GM12878 (cell line): ENCODE results near the gene B3GALT6. TPM values are rescaled to one million over a fixed set of nuclear protein-coding genes. Genes with fewer than 3 reads are reported as not detected.

Experiments
- ATAC-seq: fragments of 200-7000 bp; cut with Tn5 transposase; 3 replicates; pipeline ENCODE4 v1.9.1; 2020; ENCODE audit warnings: mild to moderate bottlenecking, moderate library complexity
- BruUV-seq: library from RNA; stranded (reverse); fragments of 400-500 nt; replicated peaks from 2 replicates; lab custom pipeline; 2021; lab: Mats Ljungman, UMichigan
- CTCF ChIA-PET: fragments of 300-600 bp; sonication (Branson Sonifier 250); formaldehyde crosslinking; extraction: SDS; loops from one replicate; lab custom pipeline; 2021; ENCODE audit warnings: inconsistent platforms; lab: Yijun Ruan, JAX
- POLR2A ChIA-PET: fragments of 350-600 bp; formaldehyde crosslinking; extraction: SDS; loops from one replicate; lab custom pipeline; 2021; ENCODE audit warnings: inconsistent platforms; lab: Charles Lee
- RAD21 ChIA-PET: fragments of 300-600 bp; sonication (Branson Sonifier 250); formaldehyde crosslinking; loops from one replicate; lab custom pipeline; 2023; ENCODE audit warnings: antibody characterized with exemption; ENCODE audit not compliant: unreplicated experiment; lab: Charles Lee
- SMC1A ChIA-PET: fragments of 300-600 bp; sonication (Branson Sonifier 250); formaldehyde crosslinking; loops from one replicate; lab custom pipeline; 2023; ENCODE audit not compliant: unreplicated experiment, uncharacterized antibody; lab: Charles Lee
- DNase-seq: peaks from one replicate; pipeline ENCODE4 v3.0.0-alpha.2; 2011; ENCODE audit warnings: low read depth, low spot score
- FAIRE-seq: peaks from 3 replicates; lab custom pipeline; 2011; peaks lifted over from hg19 to GRCh38; lab: Jason Lieb, UNC
- H2AFZ ChIP-seq: 2 replicates; pipeline ENCODE4 v1.6.0; 2011; ENCODE audit warnings: low read depth, low read length, control low read depth; ENCODE audit not compliant: control insufficient read depth
- H3K27ac ChIP-seq: 2 replicates; pipeline ENCODE4 v1.5.1; 2011; ENCODE audit warnings: control low read depth; ENCODE audit not compliant: control insufficient read depth, insufficient read depth
- H3K27me3 ChIP-seq, 2 experiments: replicated peaks in 1 of 2; 2 replicates each; pipeline versions ENCODE4 v1.6.0 to v1.6.1; 2011; ENCODE audit warnings: low read length in 1 of 2; ENCODE audit not compliant: control insufficient read depth in 2 of 2, insufficient read depth in 2 of 2
- H3K36me3 ChIP-seq, 2 experiments: 2 replicates each; pipeline ENCODE4 v1.5.1; 2011; ENCODE audit warnings: low read length in 1 of 2; ENCODE audit not compliant: control insufficient read depth in 2 of 2, insufficient read depth in 2 of 2
- H3K4me1 ChIP-seq: 2 replicates; pipeline ENCODE4 v1.6.1; 2011; ENCODE audit warnings: mild to moderate bottlenecking, low read length, moderate library complexity, mixed read lengths; ENCODE audit not compliant: control insufficient read depth, insufficient read depth
- H3K4me2 ChIP-seq: 2 replicates; pipeline ENCODE4 v1.6.0; 2011; ENCODE audit warnings: control low read depth; ENCODE audit not compliant: control insufficient read depth, insufficient read depth
- H3K4me3 ChIP-seq: fragments of 200-600 bp; sonication (generic); 2 replicates; pipeline ENCODE4 v1.5.1; 2016
- H3K79me2 ChIP-seq: 2 replicates; pipeline ENCODE4 v1.6.0; 2011; ENCODE audit warnings: low read length; ENCODE audit not compliant: control insufficient read depth, insufficient read depth
- H3K9ac ChIP-seq: 2 replicates; pipeline ENCODE4 v1.8.0; 2011; ENCODE audit warnings: low read length, control low read depth, mixed read lengths; ENCODE audit not compliant: control insufficient read depth, insufficient read depth
- H3K9me3 ChIP-seq: replicated peaks from 3 replicates; pipeline ENCODE4 v1.5.1; 2011; ENCODE audit warnings: mild to moderate bottlenecking, low read length; ENCODE audit not compliant: control insufficient read depth, insufficient read depth
- H4K20me1 ChIP-seq: 2 replicates; pipeline ENCODE4 v1.6.0; 2011; ENCODE audit not compliant: control insufficient read depth, insufficient read depth
- DPF2 ChIP-seq: fragments of 450-650 bp; IDR thresholded peaks from 2 replicates; pipeline ENCODE4 v1.6.1; 2017; ENCODE audit warnings: mild to moderate bottlenecking
- EGR1 ChIP-seq, 2 experiments: IDR thresholded peaks; 1 replicate in 1 of 2; 2 replicates in 1 of 2; pipeline ENCODE4 v1.6.1; 2011 to 2012; ENCODE audit warnings: low read depth in 2 of 2, low read length in 2 of 2, borderline replicate concordance in 1 of 2, mild to moderate bottlenecking in 1 of 2, moderate library complexity in 1 of 2
- EZH2 ChIP-seq: IDR thresholded peaks from 2 replicates; pipeline ENCODE4 v1.6.1; 2012; ENCODE audit warnings: low read depth, mild to moderate bottlenecking, control low read depth, inconsistent platforms, low read length, borderline replicate concordance; ENCODE audit not compliant: control insufficient read depth
- GABPA ChIP-seq: IDR thresholded peaks from 2 replicates; pipeline ENCODE4 v1.6.1; 2014; ENCODE audit warnings: antibody characterized with exemption, low read depth, mild to moderate bottlenecking, inconsistent platforms
- MYC ChIP-seq: IDR thresholded peaks from 2 replicates; pipeline ENCODE4 v1.6.1; 2011; ENCODE audit warnings: mild to moderate bottlenecking, low read length, moderate library complexity, inconsistent platforms; ENCODE audit not compliant: insufficient read depth, insufficient replicate concordance, insufficient read length, severe bottlenecking
- PML ChIP-seq: IDR thresholded peaks from 2 replicates; pipeline ENCODE4 v1.6.1; 2012; ENCODE audit warnings: low read length, inconsistent platforms
- RBBP5 ChIP-seq: fragments of 200-600 bp; sonication (generic); conservative IDR thresholded peaks from 2 replicates; pipeline ENCODE4 v1.6.1; 2016
- RFX5 ChIP-seq: IDR thresholded peaks from 2 replicates; pipeline ENCODE4 v1.6.1; 2011; ENCODE audit warnings: low read depth, low read length, improper control_type of control experiment
- RUNX3 ChIP-seq: IDR thresholded peaks from 2 replicates; pipeline ENCODE4 v1.6.1; 2012; ENCODE audit warnings: low read length, inconsistent platforms
- SIX5 ChIP-seq: IDR thresholded peaks from 2 replicates; pipeline ENCODE4 v1.6.1; 2011; ENCODE audit warnings: mild to moderate bottlenecking, low read depth, low read length, moderate library complexity; ENCODE audit not compliant: severe bottlenecking
- STAT1 ChIP-seq: fragments of 450-650 bp; conservative IDR thresholded peaks from 2 replicates; pipeline ENCODE4 v1.6.1; 2014; ENCODE audit warnings: antibody characterized with exemption, mild to moderate bottlenecking
- ZNF217 ChIP-seq: fragments of 450-650 bp; IDR thresholded peaks from 2 replicates; pipeline ENCODE4 v1.6.1; 2017; ENCODE audit warnings: antibody characterized with exemption, mild to moderate bottlenecking
- ZNF592 ChIP-seq: fragments of 450-650 bp; IDR thresholded peaks from 2 replicates; pipeline ENCODE4 v1.6.1; 2017; ENCODE audit warnings: mild to moderate bottlenecking, moderate library complexity
- WGBS: methylation state at CpG from one replicate; pipeline ENCODE4 v1.1.6; 2016; ENCODE audit warnings: low lambda C conversion rate; ENCODE audit not compliant: insufficient replicate concordance, insufficient coverage; ENCODE audit errors: missing lambda C conversion rate; 5-methylcytosine and 5-hydroxymethylcytosine counted together
- in situ Hi-C: fragments of 300-500 bp; cut with MboI; formaldehyde crosslinking; loops from 9 replicates; pipeline ENCODE4 v1.14.3; 2018; ENCODE audit warnings: mixed read lengths
- intact Hi-C: fragments of 100-400 bp; cut with micrococcal nuclease; formaldehyde crosslinking; loops from one replicate; pipeline ENCODE4 v1.14.2; 2022; ENCODE audit not compliant: unreplicated experiment
- polyA plus RNA-seq, 11 experiments: library from polyadenylated mRNA; depleted of rRNA in 4 of 11; unstranded in 6 of 11; stranded (reverse) in 5 of 11; fragments of >200 nt; fragmentation: Nextera tagmentation in 4 of 11; fragmentation: Illumina TruSeq in 1 of 11; extraction: Ambion mirVana in 4 of 11; extraction: Trizol in 1 of 11; gene quantifications; 1 replicate in 1 of 11; 2 replicates in 10 of 11; pipeline versions ENCODE4 v1.2.1 to v1.2.3, GENCODE V29; 2011 to 2016; ENCODE audit warnings: inconsistent platforms in 2 of 11, missing spikeins in 2 of 11, low read depth in 1 of 11
- total RNA-seq, 4 experiments: library from RNA; depleted of rRNA in 3 of 4; stranded (reverse); fragments of >200 nt in 3 of 4; fragmentation: Illumina TruSeq in 1 of 4; extraction: Trizol in 1 of 4; gene quantifications; 2 replicates each; pipeline versions ENCODE4 v1.2.1 to v1.2.3, GENCODE V29; 2013 to 2021
- TF ChIP-seq, protein P1 (sequence below): fragments of 450-650 bp; IDR thresholded peaks from 2 replicates; pipeline ENCODE4 v1.6.1; 2017; ENCODE audit warnings: borderline replicate concordance
- TF ChIP-seq, protein P2 (sequence below): IDR thresholded peaks from 2 replicates; pipeline ENCODE4 v1.6.1; 2011; ENCODE audit warnings: borderline replicate concordance, low read depth, mild to moderate bottlenecking, moderate library complexity, low read length; ENCODE audit not compliant: insufficient read depth, poor library complexity, severe bottlenecking

Gene B3GALT6
- total and polyA plus RNA-seq, 10 of the 15 experiments (the other 5 are each of a cell fraction or from before 2014, with no cell fraction given) = 0.53 to 20.8 (median 4.5) TPM

GRCh38 chr1:1280782-1281481, 48.9 kb downstream of the B3GALT6 start:
- H3K4me1 ChIP-seq = no peaks in the 10 kb centered on the region
- ChIA-PET CTCF (interaction anchor here (0.6 to 1.0 kb wide), 2 partner anchors 11 to 248 kb away, joined by 3 read pairs; no protein-coding TSS in a partner anchor), POLR2A (no interaction called here), SMC1A (no interaction called here), RAD21 (no interaction called here)
- 46% methylated on average over 19 of the region's 21 CpGs for WGBS
- H3K27me3 ChIP-seq = no peaks in the 10 kb centered on the region
- intact Hi-C loops = no loop called here
- H3K4me3 ChIP-seq = no peak overlapping the region
- no peak for FAIRE-seq
- no TSS peak for BruUV-seq
- no peak overlapping the region for H3K4me2 ChIP-seq
- ATAC-seq = no peak
- H3K9ac ChIP-seq = no peak overlapping the region
- no peak overlapping the region for H3K27ac ChIP-seq
- no peaks in the 10 kb centered on the region for H3K36me3 ChIP-seq
- H2AFZ ChIP-seq = no peak overlapping the region
- no peaks in the 10 kb centered on the region for H3K79me2 ChIP-seq
- in situ Hi-C loops = no loop called here
- H4K20me1 ChIP-seq = no peaks in the 10 kb centered on the region
- H3K9me3 ChIP-seq = no peaks in the 10 kb centered on the region
- DNase-seq = no peak
- no peak for TF ChIP-seq MYC
- no peak for TF ChIP-seq STAT1
- TF ChIP-seq DPF2 = no peak
- TF ChIP-seq GABPA = no peak
- TF ChIP-seq, protein P1, sequence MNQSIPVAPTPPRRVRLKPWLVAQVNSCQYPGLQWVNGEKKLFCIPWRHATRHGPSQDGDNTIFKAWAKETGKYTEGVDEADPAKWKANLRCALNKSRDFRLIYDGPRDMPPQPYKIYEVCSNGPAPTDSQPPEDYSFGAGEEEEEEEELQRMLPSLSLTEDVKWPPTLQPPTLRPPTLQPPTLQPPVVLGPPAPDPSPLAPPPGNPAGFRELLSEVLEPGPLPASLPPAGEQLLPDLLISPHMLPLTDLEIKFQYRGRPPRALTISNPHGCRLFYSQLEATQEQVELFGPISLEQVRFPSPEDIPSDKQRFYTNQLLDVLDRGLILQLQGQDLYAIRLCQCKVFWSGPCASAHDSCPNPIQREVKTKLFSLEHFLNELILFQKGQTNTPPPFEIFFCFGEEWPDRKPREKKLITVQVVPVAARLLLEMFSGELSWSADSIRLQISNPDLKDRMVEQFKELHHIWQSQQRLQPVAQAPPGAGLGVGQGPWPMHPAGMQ = no peak
- TF ChIP-seq EZH2 = no peak
- no peak for TF ChIP-seq SIX5
- no peak for TF ChIP-seq RBBP5
- TF ChIP-seq, protein P2, sequence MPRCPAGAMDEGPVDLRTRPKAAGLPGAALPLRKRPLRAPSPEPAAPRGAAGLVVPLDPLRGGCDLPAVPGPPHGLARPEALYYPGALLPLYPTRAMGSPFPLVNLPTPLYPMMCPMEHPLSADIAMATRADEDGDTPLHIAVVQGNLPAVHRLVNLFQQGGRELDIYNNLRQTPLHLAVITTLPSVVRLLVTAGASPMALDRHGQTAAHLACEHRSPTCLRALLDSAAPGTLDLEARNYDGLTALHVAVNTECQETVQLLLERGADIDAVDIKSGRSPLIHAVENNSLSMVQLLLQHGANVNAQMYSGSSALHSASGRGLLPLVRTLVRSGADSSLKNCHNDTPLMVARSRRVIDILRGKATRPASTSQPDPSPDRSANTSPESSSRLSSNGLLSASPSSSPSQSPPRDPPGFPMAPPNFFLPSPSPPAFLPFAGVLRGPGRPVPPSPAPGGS = no peak
- TF ChIP-seq RUNX3 = no peak
- no peak for TF ChIP-seq PML
- no peak for TF ChIP-seq ZNF592
- no peak for TF ChIP-seq RFX5
- TF ChIP-seq EGR1 (IDR thresholded peaks at IDR 0.05; ENCODE audit: borderline replicate concordance in 1 of 2, low read depth in 2 of 2, low read length in 2 of 2) = no peak
- TF ChIP-seq ZNF217 = no peak
